HepG2 (cell line): Measurements from ENCODE around the gene FRMD6.

Experiments used
- CHD2 ChIP-seq: IDR thresholded peaks from 2 replicates; pipeline ENCODE4 v1.6.1; 2011; ENCODE audit warnings: low read depth, low read length, improper control_type of control experiment
- PBX3 ChIP-seq: sonication (generic); formaldehyde crosslinking; IDR thresholded peaks from 2 replicates; pipeline ENCODE4 v1.8.1; 2023; ENCODE audit warnings: missing genetic modification reagents, inconsistent platforms, borderline replicate concordance
- YY1 ChIP-seq: IDR thresholded peaks from 2 replicates; pipeline ENCODE4 v1.6.1; 2011; ENCODE audit warnings: low read length, low read depth, moderate library complexity, mild to moderate bottlenecking; ENCODE audit not compliant: insufficient read depth, insufficient replicate concordance
- ZZZ3 ChIP-seq: sonication (generic); formaldehyde crosslinking; IDR thresholded peaks from 2 replicates; pipeline ENCODE4 v1.4.0; 2020; ENCODE audit warnings: missing genetic modification reagents, mild to moderate bottlenecking, borderline replicate concordance

GRCh38 chr14:51730684-51731083 lies 79.0 kb downstream of the FRMD6 start:
- TF ChIP-seq ZZZ3 (no peak), CHD2 (no peak), YY1 (no peak), PBX3 (CRISPR knock-in tag) (no peak)
